Measurements from ENCODE around the gene GPR146.

The GPR146 gene

GRCh38 chr7:1104516-1105179 lies 60.3 kb downstream of the GPR146 start:
- Histone ChIP-seq H3K27me3 (ENCODE audit: control insufficient read depth, insufficient read depth, low read length) (no peaks in the 10 kb centered on the region), H3K9me3 (ENCODE audit: control insufficient read depth, low read length) (no peaks in the 10 kb centered on the region), H3K4me3 (ENCODE audit: low read depth, low read length) (no peak overlapping the region), H3K4me1 (no peaks in the 10 kb centered on the region), H3K4me2 (ENCODE audit: low read length) (no peak overlapping the region), H3K79me2 (peaks cover 53% of the 10 kb centered on the region), H3K36me3 (ENCODE audit: control insufficient read depth, insufficient read depth, low read length) (no peaks in the 10 kb centered on the region), H2AFZ (no peak overlapping the region), H3K9ac (no peak overlapping the region), H3K27ac (no peak overlapping the region)
- no peak for TF ChIP-seq CTCF (IDR thresholded peaks at IDR 0.05)

- H3K36me3 ChIP-seq (ENCODE audit: control insufficient read depth, insufficient read depth, low read length): no peaks in the 10 kb centered on the region
Measured at GRCh38 chr7:1105189-1105588, 60.8 kb downstream of the GPR146 start.

GRCh38 chr7:1106063-1106792 lies 61.9 kb downstream of the GPR146 start:
- no peak overlapping the region for H2AFZ ChIP-seq
- peaks cover 55% of the 10 kb centered on the region for H3K79me2 ChIP-seq
- H3K4me2 ChIP-seq (ENCODE audit: low read length): no peak overlapping the region
- no peak for TF ChIP-seq CTCF (IDR thresholded peaks at IDR 0.05)
- H3K4me3 ChIP-seq (ENCODE audit: low read depth, low read length): no peak overlapping the region
- H3K36me3 ChIP-seq (ENCODE audit: control insufficient read depth, insufficient read depth, low read length): no peaks in the 10 kb centered on the region
- no peaks in the 10 kb centered on the region for H3K4me1 ChIP-seq
- H3K9me3 ChIP-seq (ENCODE audit: control insufficient read depth, low read length): no peaks in the 10 kb centered on the region
- H3K27ac ChIP-seq: no peak overlapping the region
- no peak overlapping the region for H3K9ac ChIP-seq
- no peaks in the 10 kb centered on the region for H3K27me3 ChIP-seq (ENCODE audit: control insufficient read depth, insufficient read depth, low read length)

More at GRCh38 chr7:1105189-1105588, 60.8 kb downstream of the GPR146 start:
- Histone ChIP-seq H3K27ac (no peak overlapping the region), H2AFZ (no peak overlapping the region), H3K4me3 (ENCODE audit: low read depth, low read length) (no peak overlapping the region), H3K9ac (no peak overlapping the region), H3K4me2 (ENCODE audit: low read length) (no peak overlapping the region), H3K27me3 (ENCODE audit: control insufficient read depth, insufficient read depth, low read length) (no peaks in the 10 kb centered on the region), H3K4me1 (no peaks in the 10 kb centered on the region), H3K9me3 (ENCODE audit: control insufficient read depth, low read length) (no peaks in the 10 kb centered on the region), H3K79me2 (peaks cover 53% of the 10 kb centered on the region)
- TF ChIP-seq CTCF (IDR thresholded peaks at IDR 0.05): no peak

GRCh38 chr7:1106793-1107421 lies 62.6 kb downstream of the GPR146 start:
- H3K36me3 ChIP-seq (ENCODE audit: control insufficient read depth, insufficient read depth, low read length): no peaks in the 10 kb centered on the region
- no peak for TF ChIP-seq CTCF (IDR thresholded peaks at IDR 0.05)
- no peaks in the 10 kb centered on the region for H3K4me1 ChIP-seq
- no peaks in the 10 kb centered on the region for H3K9me3 ChIP-seq (ENCODE audit: control insufficient read depth, low read length)
- no peak overlapping the region for H3K27ac ChIP-seq
- H3K4me3 ChIP-seq (ENCODE audit: low read depth, low read length): no peak overlapping the region
- no peak overlapping the region for H3K9ac ChIP-seq
- peaks cover 49% of the 10 kb centered on the region for H3K79me2 ChIP-seq
- H2AFZ ChIP-seq: no peak overlapping the region
- H3K27me3 ChIP-seq (ENCODE audit: control insufficient read depth, insufficient read depth, low read length): no peaks in the 10 kb centered on the region
- H3K4me2 ChIP-seq (ENCODE audit: low read length): no peak overlapping the region

All from parathyroid adenoma (tissue), 2 donors.